HG03060 (cell line): Measurements from ENCODE around the gene MYO10.
"Not testable (repeated sequence)": the region's sequence is repeated elsewhere in the genome, so short reads cannot be mapped to it uniquely, and the experiment has no call there.

Experiments
- ATAC-seq: cut with Tn5 transposase; IDR thresholded peaks from one replicate; pipeline ENCODE4 v1.9.1; 2021; ENCODE audit warnings: low read depth, moderate number of reproducible peaks; ENCODE audit not compliant: unreplicated experiment

The MYO10 gene

DNA sequence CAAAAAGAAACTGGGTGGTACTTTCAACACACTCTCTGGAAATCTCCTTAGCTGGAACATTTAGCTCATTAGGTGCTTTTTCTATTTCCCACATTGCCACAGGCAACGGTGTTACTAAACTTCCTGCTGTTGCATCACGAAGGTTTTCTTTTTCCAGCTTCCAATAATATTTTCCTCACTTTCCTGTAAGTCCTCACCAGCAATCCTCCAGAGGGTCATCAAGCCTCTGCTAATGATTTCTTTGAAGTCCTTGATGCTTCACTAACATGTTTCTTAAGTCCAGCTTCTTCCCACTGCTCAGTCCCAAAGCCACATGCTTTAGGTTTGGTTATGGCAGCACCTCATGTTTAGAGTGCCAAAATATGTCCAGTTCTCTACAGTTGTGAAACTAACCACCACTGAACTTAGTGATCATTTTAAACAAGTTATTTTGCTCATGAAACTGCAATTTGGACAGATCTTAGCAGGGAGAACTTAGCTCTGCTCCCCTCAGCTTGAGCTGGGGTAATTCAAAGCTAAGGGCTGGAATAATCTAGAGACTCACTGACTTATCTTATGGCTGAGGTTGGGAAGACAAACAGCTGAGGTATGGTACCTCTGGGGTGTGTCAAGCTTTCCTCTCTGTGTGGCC lies 279.4 kb downstream of the MYO10 start:
- no peak for ATAC-seq

DNA sequence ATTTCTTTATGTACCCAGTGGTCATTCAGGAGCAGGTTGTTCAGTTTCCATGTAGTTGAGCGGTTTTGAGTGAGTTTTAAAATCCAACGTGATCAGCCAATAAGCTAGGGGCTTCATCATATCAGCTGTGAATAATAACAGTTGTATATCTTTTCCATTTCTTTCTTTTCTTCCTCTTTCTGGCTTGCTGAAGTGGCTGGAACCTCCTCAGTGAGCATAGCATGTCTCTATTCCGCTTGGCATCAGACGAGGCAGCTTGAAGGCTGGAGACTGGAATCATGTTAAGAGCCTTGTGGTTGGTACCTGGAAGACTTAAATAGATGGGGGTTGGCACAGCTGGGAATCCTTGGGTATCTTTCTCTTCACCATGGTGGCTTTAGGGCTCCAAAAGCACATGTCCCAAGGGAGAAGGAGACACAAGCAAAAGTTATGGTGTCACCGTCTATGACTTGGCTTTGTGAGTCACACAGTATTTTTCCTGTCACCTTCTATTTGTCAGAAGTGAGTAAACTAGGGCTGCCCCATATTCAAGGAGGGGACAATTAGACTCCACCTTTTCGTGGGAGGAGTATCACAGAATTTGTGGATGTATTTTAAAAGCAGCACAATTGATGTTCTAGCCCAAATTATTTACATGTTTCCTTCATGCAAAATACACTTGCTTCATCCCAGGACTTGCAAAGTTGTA lies 281.3 kb downstream of the MYO10 start:
- no peak for ATAC-seq

- ATAC-seq = not testable (repeated sequence)
These were observed 287.3 kb downstream of the MYO10 start for GRCh38 chr5:16648739-16649138.

- no peak for ATAC-seq
These were observed 291.7 kb downstream of the MYO10 start for GRCh38 chr5:16644301-16644889.

GRCh38 chr5:16642867-16643266 lies 293.2 kb downstream of the MYO10 start:
- no peak for ATAC-seq

- no peak for ATAC-seq
These were observed 296.9 kb downstream of the MYO10 start for GRCh38 chr5:16639206-16639605.

DNA sequence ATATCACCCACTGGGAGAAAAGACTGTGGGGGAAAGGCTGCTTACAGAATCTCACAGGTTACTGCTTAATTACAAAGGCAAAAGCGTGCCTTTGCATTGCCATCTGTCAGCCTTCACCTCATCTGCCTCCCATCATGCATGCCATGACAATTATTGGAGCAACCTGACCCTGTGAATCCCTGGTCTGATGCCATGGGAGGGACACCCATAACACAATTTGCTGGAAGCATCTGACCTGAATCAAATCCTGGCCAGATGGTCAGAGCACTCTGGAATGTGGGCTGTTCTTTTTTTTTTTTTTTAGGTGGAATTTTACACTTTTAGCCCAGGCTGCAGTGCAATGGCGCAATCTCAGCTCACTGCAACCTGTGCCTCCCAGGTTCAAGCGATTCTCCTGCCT lies 307.7 kb downstream of the MYO10 start:
- ATAC-seq = no peak

- ATAC-seq = no peak
These were observed 309.3 kb downstream of the MYO10 start for GRCh38 chr5:16626696-16627264.

- ATAC-seq = no peak
These were observed 311.0 kb downstream of the MYO10 start for GRCh38 chr5:16625096-16625495.

DNA sequence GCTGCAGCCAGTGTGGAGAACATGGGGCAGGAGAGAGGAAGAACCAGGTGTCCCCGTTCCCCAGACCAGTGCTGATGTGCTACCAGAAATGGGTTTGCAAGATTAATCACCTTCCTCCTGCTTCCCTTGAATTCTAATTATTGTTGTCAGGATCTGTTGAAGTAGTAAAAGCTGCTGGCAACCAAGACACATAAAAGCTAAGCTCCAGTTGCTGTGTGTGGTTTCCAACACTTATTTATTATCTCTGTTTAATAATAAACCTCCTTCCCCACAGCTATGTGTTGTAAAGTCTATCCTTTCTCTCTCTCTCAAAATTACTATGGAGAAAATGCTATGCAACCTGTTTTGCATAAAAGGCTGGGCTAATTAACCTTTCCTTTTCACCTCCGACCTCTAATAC lies 317.0 kb downstream of the MYO10 start:
- ATAC-seq = no peak

GRCh38 chr5:16618138-16618897 lies 317.8 kb downstream of the MYO10 start:
- ATAC-seq = no peak

DNA sequence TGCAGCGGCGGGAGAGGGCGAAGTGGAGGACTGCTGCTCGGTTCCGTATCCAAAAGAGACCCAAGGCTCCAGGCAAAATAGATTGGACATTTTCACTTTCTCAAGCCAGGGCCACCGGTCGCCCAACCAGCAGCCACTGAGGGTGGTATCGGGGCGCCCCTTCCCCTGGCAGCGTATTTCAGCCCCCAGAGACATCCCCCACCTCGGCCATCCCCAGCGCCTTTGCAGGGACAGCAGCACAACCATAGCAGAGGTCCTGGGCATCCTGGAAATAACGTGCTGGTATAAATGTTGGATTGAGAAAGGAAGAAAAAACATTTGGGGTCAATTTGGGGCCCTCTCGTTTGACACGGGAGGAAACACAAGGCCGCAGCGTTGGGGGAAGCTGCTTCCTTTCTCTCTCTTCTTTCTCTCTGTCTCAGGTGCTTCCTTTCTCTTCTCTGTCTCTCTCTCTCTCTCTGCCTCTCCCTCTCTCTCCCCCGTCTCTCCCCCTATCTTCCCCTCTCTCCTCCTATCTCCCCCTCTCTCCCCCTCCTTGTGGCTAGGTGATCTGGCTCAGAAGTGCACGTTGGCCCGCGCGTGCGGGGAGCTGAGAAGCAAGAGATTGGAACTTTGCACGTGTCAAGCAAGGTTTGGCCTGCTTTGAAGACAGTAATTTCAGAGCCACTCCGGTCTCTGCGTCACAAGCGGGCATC lies 318.7 kb downstream of the MYO10 start:
- ATAC-seq = no peak

- no peak for ATAC-seq
These were observed 319.4 kb downstream of the MYO10 start, which contains the start of gene RETREG1 for GRCh38 chr5:16616536-16617273. TSS of gene RETREG1 (minus strand) at chr5:16616997. CDS start at chr5:16616971, 26 bp downstream.

GRCh38 chr5:16615741-16616535 lies 320.1 kb downstream of the MYO10 start:
- no peak for ATAC-seq

DNA sequence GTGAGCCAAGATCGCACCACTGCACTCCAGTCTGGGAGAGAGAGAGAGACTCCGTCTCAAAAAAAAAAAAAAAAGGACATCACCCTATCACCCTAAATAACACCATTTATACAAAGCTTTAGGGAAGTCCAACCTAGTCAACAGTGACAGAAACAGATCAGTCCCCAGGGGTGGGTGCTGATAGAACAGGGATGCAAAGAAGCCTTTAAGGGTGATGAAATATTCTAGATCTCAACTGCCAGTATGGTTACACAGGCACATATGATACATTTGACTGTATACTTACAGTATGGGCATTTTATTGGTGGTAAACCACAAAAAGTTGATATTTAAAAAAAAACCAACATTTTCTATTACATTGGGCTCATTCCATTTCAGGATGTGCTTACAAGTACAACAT lies 324.1 kb downstream of the MYO10 start:
- no peak for ATAC-seq
